ENCODE results near the gene ZNF774.
"Not testable (repeated sequence)": the region's sequence is repeated elsewhere in the genome, so short reads cannot be mapped to it uniquely, and the experiment has no call there.

The ZNF774 gene

GRCh38 chr15:90352107-90352893 lies at the start of gene ZNF774:
TSS of gene ZNF774 (plus strand) at chr15:90352284. CDS start at chr15:90354661, 2,377 bp downstream.
- TF ChIP-seq CTCF (IDR thresholded peaks at IDR 0.05; ENCODE audit: low read depth, low read length) = no peak
- peak; percentile 90 for DNase-seq (ENCODE audit: extremely low read depth, low read depth)

- not testable (repeated sequence) for DNase-seq (ENCODE audit: extremely low read depth, low read depth)
Measured at GRCh38 chr15:90305355-90305754, 46.7 kb upstream of the ZNF774 start.

- no peak for TF ChIP-seq CTCF (IDR thresholded peaks at IDR 0.05; ENCODE audit: low read depth, low read length)
- no peak for DNase-seq (ENCODE audit: extremely low read depth, low read depth)
Measured at GRCh38 chr15:90305932-90306331, 46.2 kb upstream of the ZNF774 start.

- DNase-seq (ENCODE audit: extremely low read depth, low read depth) = no peak
- no peak for TF ChIP-seq CTCF (IDR thresholded peaks at IDR 0.05; ENCODE audit: low read depth, low read length)
Measured at GRCh38 chr15:90306560-90306959, 45.5 kb upstream of the ZNF774 start.

GRCh38 chr15:90307661-90308060 lies 44.4 kb upstream of the ZNF774 start:
- no peak for DNase-seq (ENCODE audit: extremely low read depth, low read depth)
- TF ChIP-seq CTCF (IDR thresholded peaks at IDR 0.05; ENCODE audit: low read depth, low read length) = no peak

- no peak for TF ChIP-seq CTCF (IDR thresholded peaks at IDR 0.05; ENCODE audit: low read depth, low read length)
- no peak for DNase-seq (ENCODE audit: extremely low read depth, low read depth)
Measured at GRCh38 chr15:90309020-90309419, 43.1 kb upstream of the ZNF774 start.

GRCh38 chr15:90315278-90315982 lies 36.7 kb upstream of the ZNF774 start:
- no peak for DNase-seq (ENCODE audit: extremely low read depth, low read depth)
- no peak for TF ChIP-seq CTCF (IDR thresholded peaks at IDR 0.05; ENCODE audit: low read depth, low read length)
